ENCODE data around the gene SPECC1L. TPM values are rescaled to one million over a fixed set of nuclear protein-coding genes. Genes with fewer than 3 reads are reported as not detected.
"Not testable (repeated sequence)": the region's sequence is repeated elsewhere in the genome, so short reads cannot be mapped to it uniquely, and the experiment has no call there.

SPECC1L gene
- total RNA-seq, 1 donor from 2014 or later: 41.9 TPM

GRCh38 chr22:24247011-24247507, 23.6 kb upstream of the SPECC1L start:
- no peak for DNase-seq (ENCODE audit: extremely low read depth, low read depth, low spot score)

GRCh38 chr22:24247564-24248344, 22.9 kb upstream of the SPECC1L start:
- no peak for DNase-seq (ENCODE audit: extremely low read depth, low read depth, low spot score)

GRCh38 chr22:24248611-24249010, 22.0 kb upstream of the SPECC1L start:
- DNase-seq (ENCODE audit: extremely low read depth, low read depth, low spot score): not testable (repeated sequence)

GRCh38 chr22:24249413-24249812, 21.2 kb upstream of the SPECC1L start:
- not testable (repeated sequence) for DNase-seq (ENCODE audit: extremely low read depth, low read depth, low spot score)

GRCh38 chr22:24251286-24251685, 19.3 kb upstream of the SPECC1L start:
- DNase-seq (ENCODE audit: extremely low read depth, low read depth, low spot score): not testable (repeated sequence)

- not testable (repeated sequence) for DNase-seq (ENCODE audit: extremely low read depth, low read depth, low spot score)
These were observed 17.5 kb upstream of the SPECC1L start for GRCh38 chr22:24253126-24253525.

- not testable (repeated sequence) for DNase-seq (ENCODE audit: extremely low read depth, low read depth, low spot score)
These were observed 14.5 kb upstream of the SPECC1L start for GRCh38 chr22:24256136-24256535.

GRCh38 chr22:24256736-24257135, 13.9 kb upstream of the SPECC1L start:
- DNase-seq (ENCODE audit: extremely low read depth, low read depth, low spot score): not testable (repeated sequence)

GRCh38 chr22:24259459-24259858, 11.2 kb upstream of the SPECC1L start:
- DNase-seq (ENCODE audit: extremely low read depth, low read depth, low spot score): not testable (repeated sequence)

GRCh38 chr22:24262185-24262749, 8.4 kb upstream of the SPECC1L start:
- not testable (repeated sequence) for DNase-seq (ENCODE audit: extremely low read depth, low read depth, low spot score)

- not testable (repeated sequence) for DNase-seq (ENCODE audit: extremely low read depth, low read depth, low spot score)
These were observed 7.2 kb upstream of the SPECC1L start for GRCh38 chr22:24263479-24263878.

GRCh38 chr22:24264329-24264896, 6.2 kb upstream of the SPECC1L start:
- DNase-seq (ENCODE audit: extremely low read depth, low read depth, low spot score): not testable (repeated sequence)

GRCh38 chr22:24265734-24266133, 4.9 kb upstream of the SPECC1L start:
- no peak for DNase-seq (ENCODE audit: extremely low read depth, low read depth, low spot score)

- DNase-seq (ENCODE audit: extremely low read depth, low read depth, low spot score): not testable (repeated sequence)
These were observed 4.1 kb upstream of the SPECC1L start for GRCh38 chr22:24266495-24266894.

GRCh38 chr22:24271386-24271854, 789 bp downstream of the SPECC1L start:
- DNase-seq (ENCODE audit: extremely low read depth, low read depth, low spot score): no peak

GRCh38 chr22:24273031-24273430, 2.4 kb downstream of the SPECC1L start:
- DNase-seq (ENCODE audit: extremely low read depth, low read depth, low spot score): not testable (repeated sequence)

- DNase-seq (ENCODE audit: extremely low read depth, low read depth, low spot score): not testable (repeated sequence)
These were observed 3.3 kb downstream of the SPECC1L start for GRCh38 chr22:24273906-24274305.

- not testable (repeated sequence) for DNase-seq (ENCODE audit: extremely low read depth, low read depth, low spot score)
These were observed 4.2 kb downstream of the SPECC1L start for GRCh38 chr22:24274696-24275405.

- not testable (repeated sequence) for DNase-seq (ENCODE audit: extremely low read depth, low read depth, low spot score)
These were observed 9.7 kb downstream of the SPECC1L start for GRCh38 chr22:24280363-24280762.

- no peak for DNase-seq (ENCODE audit: extremely low read depth, low read depth, low spot score)
These were observed 11.8 kb downstream of the SPECC1L start for GRCh38 chr22:24282401-24282800.

- DNase-seq (ENCODE audit: extremely low read depth, low read depth, low spot score): no peak
These were observed 14.1 kb downstream of the SPECC1L start for GRCh38 chr22:24284747-24285203.

Data from glomerular endothelial cell (primary cell).